NCI-H1048 (cell line): Measurements from ENCODE around the gene DKC1.

Experiments used
- DNase-seq: peaks from one replicate; lab custom pipeline; 2025; lab: John Stamatoyannopoulos, UW

The DKC1 gene

GRCh38 chrX:154737136-154737535, 25.5 kb upstream of the DKC1 start:
- DNase-seq, result no peak

DNA sequence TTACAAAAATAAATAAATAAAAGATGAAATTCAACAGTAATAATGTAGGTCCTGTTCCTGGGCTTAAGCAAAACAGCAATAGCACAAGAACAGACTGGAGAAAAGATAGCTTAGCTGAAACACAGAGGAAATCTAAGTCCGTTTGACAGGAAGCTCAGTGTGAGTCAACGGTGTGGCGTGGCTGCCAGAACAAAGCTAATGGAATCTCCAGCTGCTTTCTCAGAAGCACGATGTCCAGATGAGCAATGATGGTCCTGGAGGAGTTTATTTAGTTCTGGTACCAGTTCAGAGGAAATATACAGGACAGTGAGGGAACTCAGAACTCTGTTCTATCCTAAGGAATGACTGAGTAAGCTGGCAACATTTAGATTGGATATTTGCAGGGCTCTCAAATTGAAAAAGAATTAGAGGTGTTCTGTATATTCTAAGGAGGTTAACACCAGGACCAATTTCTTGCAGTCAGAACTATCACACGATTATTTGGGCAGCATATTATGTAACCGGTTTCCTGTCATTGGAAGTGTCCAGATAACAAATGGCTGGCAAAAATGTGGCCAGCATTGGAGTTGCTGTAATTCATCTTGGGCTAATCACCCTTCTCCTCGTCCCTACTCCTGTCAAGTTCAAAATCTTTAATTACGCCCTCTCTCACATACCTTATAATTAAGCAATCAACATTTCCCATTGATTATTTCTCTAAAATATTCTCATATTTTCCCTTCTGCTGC, 24.5 kb upstream of the DKC1 start:
- no peak for DNase-seq

GRCh38 chrX:154739952-154740465, 22.7 kb upstream of the DKC1 start:
- no peak for DNase-seq

DNA sequence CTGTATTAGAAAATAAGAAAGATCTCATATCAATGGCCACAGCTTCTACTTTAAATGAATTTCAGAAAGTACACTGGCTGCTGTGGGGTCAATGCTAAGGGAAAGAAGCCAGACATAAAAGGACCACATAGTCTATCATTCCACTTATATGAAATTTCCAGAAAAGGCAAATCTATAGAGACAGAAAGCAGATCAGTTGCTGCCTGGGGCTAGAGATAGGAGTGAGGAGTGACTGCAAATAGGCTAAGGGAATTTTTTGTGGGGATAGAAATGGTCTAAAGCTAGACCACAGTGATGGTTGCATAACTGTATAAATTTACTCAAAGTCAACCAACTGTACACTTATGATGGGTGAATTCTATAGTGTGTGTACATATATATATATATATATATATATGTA, 20.1 kb upstream of the DKC1 start:
- no peak for DNase-seq

DNA sequence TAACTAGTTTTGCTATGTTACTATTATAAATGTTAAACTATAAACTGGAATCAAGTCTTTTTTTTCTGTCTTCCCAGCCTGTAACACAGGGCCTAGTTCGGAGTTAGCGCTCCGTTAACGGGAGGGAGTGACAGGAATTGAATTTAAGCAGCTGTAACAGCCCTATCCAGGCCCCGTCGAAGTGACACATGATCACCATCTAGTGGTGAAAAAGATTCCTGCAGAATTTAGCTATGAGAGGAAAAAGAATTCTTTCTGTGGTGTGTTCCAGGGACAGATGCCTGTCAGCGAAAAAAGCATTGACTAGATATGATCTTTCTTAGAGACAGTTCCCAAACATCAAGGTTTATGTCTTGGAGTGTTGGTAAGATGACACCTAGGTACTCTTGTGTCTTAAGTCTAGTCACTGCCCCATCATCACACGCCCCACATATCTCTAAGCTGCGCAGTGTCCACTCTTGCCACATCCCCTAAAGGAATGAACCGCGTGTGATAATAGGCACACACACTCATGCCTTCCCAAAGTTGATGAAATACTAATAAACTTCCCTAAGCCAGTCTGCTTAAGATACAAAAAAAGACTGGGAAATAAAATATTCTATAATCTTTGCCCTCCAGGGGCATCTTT, 13.8 kb upstream of the DKC1 start:
- no peak for DNase-seq

DNA sequence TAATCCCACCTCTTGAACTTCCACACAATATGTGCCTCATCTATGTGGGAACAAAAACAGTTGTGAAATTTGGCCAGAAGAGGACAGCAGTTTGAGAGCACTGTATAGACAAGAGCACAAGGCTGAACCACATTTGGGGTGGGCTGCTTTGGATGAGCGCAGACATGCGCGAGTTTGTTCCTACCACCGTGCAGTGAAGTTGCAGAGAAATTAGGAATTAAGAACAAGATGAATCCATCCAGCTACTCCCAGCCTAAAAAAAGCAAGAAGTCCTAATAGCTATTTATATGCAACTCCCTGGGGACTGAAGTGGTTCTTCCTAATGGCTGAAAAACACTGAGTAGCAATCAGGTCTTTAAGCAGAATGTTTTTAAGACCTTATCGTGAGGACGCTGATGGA, 12.8 kb upstream of the DKC1 start:
- no peak for DNase-seq

DNA sequence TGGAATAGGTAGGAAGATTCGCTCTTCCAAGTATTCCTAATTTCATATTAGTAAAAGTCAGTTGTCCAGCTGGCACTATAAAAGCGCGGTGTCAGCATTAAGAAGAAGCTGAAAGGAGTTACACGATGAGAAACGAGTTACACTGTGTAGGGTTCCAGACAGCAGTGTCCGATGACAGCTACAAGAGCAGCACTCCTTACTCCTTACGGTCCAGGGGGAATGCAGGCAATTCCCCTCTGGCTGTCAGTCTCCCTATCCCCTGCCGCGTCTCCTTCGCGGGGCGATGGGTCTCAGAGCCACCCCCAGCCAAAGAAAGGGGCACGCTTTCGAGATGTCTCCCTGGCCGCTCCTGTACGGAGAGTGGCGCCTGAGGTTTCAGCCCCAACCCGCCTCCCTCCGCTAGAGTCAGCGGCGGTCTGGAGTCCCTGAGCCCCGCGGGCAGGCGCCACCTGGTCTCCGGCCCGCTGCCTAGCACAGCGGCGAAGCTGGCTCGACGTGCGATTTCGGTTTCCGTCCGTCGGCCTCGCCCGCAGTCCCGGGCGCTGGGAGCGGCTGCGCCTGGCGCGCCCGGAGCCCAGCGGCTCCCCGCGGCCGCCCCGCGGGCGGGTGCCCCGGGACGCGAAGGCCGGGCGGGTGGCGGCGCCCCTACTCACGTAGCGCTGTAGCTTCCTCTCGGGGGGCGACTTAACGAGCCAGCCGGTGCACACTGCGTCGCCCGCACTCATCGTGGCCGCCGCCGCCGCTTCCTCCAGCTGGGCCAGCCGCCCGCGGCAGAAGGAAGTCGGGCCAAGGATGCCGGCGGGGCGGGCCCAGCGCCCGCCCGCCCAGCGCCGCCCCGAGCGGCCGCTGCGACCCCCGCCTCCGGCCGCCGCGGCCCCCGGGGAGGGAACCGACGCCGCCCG, 12.1 kb upstream of the DKC1 start, which contains the start of gene GAB3:
Gene GAB3, minus strand, starts transcription at position 777 of the 902 bp plus-strand sequence. Its CDS starts 52 bp downstream, at position 725.
- no peak for DNase-seq

DNA sequence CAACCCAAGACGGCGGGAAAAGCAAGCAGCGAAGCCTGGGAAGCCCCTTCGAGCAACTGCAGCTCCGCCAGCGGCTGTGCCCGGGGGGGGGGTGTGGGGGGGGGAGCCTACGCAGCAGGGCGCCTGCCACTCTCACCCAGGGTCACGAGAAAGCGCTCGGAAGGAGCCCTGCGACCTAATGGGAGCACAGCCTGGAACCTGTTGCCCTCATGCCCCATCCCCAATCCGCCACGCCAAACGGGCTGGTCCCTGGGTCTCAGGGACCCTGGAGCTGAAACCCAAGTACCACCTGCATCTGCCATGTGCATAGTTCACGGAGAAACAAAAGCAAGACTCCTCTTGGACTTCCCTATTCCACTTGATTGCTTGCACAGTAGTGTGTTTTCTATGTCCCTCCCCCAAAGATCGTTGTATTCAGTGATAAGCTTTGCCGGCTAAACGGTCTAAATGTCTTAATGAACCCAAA, 11.4 kb upstream of the DKC1 start:
- DNase-seq, result no peak

DNA sequence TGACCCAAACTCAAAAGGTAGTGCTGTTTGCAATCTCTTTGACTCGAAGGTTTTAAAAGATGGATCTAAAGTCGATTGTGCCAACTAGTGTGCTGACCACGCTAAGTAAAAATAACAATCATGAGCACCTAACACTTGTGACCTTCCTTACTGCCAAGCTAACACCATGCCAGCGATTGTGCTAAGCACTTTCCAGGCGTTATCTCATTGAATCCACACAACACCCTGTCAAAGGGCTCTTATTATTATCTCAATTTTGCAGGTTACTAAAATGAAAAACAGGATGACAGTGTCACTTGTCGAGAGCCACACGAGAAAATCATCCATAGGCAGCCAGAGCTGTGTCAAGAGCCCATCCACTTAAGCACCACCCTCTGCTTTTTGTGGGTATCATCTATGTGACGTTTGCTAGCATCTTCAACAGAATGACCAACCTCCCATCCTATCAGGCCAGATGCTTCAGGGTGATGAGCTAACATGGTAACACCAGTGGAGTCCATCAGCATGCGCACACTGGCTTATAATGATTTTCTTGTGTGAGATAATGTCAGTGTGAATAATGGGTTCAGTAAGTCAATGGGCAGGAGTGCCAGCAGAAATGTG, 10.9 kb upstream of the DKC1 start:
- DNase-seq, result no peak

- DNase-seq, result no peak
Observed at GRCh38 chrX:154758696-154759095, 4.0 kb upstream of the DKC1 start.

DNA sequence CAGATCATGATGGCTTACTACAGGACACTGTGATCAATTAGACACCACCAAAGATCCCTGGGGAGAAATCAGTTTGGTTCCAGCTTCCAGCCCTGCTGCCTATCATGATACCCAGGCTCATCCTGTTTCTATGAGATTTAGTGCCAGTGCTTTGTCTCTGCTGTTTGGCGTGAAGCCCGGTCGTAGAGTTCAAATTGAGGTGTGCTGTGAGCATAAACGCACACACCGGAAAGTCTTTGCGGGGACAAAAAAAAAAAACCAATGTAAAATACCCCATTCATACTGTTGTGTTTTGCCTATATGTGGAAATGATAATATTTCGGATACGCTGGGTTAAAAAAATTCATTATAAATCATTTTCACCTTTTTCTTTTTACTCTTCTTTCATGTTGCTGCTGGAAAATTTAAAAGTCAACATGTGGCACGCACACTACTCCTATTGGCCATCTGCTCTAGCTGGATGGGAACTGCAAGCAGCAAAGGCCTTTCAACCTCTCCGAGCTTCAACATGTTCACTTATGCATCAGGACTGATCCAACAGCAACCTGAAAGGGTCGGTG, 607 bp upstream of the DKC1 start:
- no peak for DNase-seq

- DNase-seq, result no peak
Observed at GRCh38 chrX:154774622-154775021, 12.0 kb downstream of the DKC1 start.

DNA sequence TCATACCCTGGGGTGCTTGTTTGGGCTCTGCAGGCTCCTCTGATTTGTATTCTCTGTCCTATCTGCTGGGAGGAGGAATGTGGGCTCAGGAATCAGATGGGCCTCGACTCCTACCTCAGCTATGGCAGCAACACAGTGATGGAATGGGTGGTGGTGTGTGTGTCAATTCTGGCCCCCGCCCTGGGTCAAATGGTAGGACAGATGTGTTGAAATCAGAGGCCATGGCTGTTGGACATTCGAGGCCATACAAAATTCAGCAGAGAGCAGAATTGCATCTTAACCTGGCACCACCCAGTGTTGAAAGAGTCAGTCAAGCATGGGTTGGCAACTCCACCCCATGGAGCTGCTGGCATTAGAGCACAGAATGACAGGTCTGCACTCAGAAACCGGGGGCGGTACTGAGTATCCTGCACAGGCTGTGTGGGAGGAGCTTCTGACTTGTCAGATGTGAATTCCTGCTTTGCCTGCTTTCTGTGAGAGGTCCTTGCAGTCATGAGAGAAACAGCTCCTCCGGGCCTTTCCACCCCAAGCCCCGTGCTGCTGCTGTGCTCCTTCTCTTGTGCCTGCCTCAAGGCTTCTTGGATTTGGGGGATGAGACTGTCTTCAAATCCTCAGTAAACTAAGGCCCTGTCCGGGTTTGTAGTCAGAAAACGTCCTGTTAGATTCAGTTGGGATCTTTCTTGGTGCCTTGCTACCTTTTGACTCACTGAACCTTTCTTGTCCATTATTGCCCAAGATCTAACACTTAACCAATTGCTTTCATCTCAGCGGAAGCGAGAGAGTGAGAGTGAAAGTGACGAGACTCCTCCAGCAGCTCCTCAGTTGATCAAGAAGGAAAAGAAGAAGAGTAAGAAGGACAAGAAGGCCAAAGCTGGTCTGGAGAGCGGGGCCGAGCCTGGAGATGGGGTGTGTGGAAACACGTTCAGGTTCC, 13.0 kb downstream of the DKC1 start:
- DNase-seq, result no peak

GRCh38 chrX:154776753-154777152, 14.1 kb downstream of the DKC1 start:
- no peak for DNase-seq

DNA sequence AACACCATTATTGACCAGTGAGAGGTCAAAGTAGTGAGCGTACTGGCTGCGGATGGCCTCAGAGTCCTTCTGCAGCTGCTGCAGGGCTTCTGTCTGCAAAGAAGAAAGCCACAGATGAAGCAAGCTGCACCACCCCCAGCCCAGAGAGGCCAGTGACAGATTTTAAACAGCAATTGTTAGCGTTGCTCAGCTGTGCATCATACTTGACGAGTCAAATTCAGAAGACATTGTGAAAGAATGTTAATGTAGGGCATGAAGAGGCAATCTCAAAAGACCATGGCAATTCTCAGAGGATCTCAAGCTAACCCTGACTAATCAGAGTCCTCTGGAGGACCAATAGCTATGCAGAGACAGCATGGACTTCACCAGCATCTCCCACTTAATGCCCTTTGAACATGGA, 16.6 kb downstream of the DKC1 start:
- no peak for DNase-seq

GRCh38 chrX:154780968-154781367, 18.3 kb downstream of the DKC1 start:
- no peak for DNase-seq

GRCh38 chrX:154784149-154784995, 21.7 kb downstream of the DKC1 start:
- no peak for DNase-seq

DNA sequence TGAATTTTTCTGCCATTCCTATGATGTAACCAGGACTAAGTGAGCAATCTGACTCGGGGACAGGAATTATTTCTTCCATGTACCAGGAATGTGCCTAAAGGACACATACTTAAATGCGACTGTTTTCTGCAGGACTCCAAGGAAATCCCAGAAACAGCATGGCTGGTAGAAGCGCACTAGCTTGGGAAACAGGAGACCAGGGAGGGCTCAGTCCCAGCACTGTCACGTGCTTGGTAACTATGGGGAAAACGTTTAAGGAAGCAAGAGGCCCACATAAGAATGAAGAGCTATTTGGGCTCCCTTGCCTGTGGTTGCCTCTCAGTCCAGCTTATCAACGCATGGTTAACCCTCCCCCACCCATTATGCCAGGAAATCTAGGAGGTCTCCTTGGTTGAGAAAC, 23.1 kb downstream of the DKC1 start:
- DNase-seq, result no peak

- DNase-seq, result no peak
Observed at GRCh38 chrX:154791467-154791866, 28.8 kb downstream of the DKC1 start.

- DNase-seq, result no peak
Observed at GRCh38 chrX:154791939-154792338, 29.3 kb downstream of the DKC1 start.
